ENCODE data around the gene GARIN5A. TPM values are rescaled to one million over a fixed set of nuclear protein-coding genes. Genes with fewer than 3 reads are reported as not detected.

GARIN5A gene
- total and polyA plus RNA-seq, 2 experiments from 2014 or later: 13.3 to 25.0 TPM

- TF ChIP-seq, protein P1, sequence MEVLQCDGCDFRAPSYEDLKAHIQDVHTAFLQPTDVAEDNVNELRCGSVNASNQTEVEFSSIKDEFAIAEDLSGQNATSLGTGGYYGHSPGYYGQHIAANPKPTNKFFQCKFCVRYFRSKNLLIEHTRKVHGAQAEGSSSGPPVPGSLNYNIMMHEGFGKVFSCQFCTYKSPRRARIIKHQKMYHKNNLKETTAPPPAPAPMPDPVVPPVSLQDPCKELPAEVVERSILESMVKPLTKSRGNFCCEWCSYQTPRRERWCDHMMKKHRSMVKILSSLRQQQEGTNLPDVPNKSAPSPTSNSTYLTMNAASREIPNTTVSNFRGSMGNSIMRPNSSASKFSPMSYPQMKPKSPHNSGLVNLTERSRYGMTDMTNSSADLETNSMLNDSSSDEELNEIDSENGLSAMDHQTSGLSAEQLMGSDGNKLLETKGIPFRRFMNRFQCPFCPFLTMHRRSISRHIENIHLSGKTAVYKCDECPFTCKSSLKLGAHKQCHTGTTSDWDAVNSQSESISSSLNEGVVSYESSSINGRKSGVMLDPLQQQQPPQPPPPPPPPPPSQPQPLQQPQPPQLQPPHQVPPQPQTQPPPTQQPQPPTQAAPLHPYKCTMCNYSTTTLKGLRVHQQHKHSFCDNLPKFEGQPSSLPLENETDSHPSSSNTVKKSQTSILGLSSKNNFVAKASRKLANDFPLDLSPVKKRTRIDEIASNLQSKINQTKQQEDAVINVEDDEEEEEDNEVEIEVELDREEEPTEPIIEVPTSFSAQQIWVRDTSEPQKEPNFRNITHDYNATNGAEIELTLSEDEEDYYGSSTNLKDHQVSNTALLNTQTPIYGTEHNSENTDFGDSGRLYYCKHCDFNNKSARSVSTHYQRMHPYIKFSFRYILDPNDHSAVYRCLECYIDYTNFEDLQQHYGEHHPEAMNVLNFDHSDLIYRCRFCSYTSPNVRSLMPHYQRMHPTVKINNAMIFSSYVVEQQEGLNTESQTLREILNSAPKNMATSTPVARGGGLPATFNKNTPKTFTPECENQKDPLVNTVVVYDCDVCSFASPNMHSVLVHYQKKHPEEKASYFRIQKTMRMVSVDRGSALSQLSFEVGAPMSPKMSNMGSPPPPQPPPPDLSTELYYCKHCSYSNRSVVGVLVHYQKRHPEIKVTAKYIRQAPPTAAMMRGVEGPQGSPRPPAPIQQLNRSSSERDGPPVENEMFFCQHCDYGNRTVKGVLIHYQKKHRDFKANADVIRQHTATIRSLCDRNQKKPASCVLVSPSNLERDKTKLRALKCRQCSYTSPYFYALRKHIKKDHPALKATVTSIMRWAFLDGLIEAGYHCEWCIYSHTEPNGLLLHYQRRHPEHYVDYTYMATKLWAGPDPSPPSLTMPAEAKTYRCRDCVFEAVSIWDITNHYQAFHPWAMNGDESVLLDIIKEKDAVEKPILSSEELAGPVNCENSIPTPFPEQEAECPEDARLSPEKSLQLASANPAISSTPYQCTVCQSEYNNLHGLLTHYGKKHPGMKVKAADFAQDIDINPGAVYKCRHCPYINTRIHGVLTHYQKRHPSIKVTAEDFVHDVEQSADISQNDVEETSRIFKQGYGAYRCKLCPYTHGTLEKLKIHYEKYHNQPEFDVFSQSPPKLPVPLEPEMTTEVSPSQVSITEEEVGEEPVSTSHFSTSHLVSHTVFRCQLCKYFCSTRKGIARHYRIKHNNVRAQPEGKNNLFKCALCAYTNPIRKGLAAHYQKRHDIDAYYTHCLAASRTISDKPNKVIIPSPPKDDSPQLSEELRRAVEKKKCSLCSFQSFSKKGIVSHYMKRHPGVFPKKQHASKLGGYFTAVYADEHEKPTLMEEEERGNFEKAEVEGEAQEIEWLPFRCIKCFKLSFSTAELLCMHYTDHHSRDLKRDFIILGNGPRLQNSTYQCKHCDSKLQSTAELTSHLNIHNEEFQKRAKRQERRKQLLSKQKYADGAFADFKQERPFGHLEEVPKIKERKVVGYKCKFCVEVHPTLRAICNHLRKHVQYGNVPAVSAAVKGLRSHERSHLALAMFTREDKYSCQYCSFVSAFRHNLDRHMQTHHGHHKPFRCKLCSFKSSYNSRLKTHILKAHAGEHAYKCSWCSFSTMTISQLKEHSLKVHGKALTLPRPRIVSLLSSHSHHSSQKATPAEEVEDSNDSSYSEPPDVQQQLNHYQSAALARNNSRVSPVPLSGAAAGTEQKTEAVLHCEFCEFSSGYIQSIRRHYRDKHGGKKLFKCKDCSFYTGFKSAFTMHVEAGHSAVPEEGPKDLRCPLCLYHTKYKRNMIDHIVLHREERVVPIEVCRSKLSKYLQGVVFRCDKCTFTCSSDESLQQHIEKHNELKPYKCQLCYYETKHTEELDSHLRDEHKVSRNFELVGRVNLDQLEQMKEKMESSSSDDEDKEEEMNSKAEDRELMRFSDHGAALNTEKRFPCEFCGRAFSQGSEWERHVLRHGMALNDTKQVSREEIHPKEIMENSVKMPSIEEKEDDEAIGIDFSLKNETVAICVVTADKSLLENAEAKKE (CRISPR knock-in tag; IDR thresholded peaks at IDR 0.05): no peak
- no peak for TF ChIP-seq CREB1 (CRISPR knock-in tag; IDR thresholded peaks at IDR 0.05; ENCODE audit: low read depth)
- TF ChIP-seq JUNB (IDR thresholded peaks at IDR 0.05; ENCODE audit: unreplicated experiment): no peak
- TF ChIP-seq NANOG (IDR thresholded peaks at IDR 0.05; ENCODE audit: borderline replicate concordance): no peak
- no peak for TF ChIP-seq STAT1 (IDR thresholded peaks at IDR 0.05; ENCODE audit: unreplicated experiment)
- TF ChIP-seq, protein P2, sequence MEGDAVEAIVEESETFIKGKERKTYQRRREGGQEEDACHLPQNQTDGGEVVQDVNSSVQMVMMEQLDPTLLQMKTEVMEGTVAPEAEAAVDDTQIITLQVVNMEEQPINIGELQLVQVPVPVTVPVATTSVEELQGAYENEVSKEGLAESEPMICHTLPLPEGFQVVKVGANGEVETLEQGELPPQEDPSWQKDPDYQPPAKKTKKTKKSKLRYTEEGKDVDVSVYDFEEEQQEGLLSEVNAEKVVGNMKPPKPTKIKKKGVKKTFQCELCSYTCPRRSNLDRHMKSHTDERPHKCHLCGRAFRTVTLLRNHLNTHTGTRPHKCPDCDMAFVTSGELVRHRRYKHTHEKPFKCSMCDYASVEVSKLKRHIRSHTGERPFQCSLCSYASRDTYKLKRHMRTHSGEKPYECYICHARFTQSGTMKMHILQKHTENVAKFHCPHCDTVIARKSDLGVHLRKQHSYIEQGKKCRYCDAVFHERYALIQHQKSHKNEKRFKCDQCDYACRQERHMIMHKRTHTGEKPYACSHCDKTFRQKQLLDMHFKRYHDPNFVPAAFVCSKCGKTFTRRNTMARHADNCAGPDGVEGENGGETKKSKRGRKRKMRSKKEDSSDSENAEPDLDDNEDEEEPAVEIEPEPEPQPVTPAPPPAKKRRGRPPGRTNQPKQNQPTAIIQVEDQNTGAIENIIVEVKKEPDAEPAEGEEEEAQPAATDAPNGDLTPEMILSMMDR (conservative IDR thresholded peaks at IDR 0.05; ENCODE audit: low read depth in 2 of 2): no peak
- no peak for TF ChIP-seq EZH2phosphoT487 (IDR thresholded peaks at IDR 0.05; ENCODE audit: unreplicated experiment)
- no peak for TF ChIP-seq EZH2 (IDR thresholded peaks at IDR 0.05; ENCODE audit: low read depth, unreplicated experiment)
Observed at GRCh38 chr19:50516964-50517703, 40.5 kb upstream of the GARIN5A start (continued).
